HepG2 (cell line): Measurements from ENCODE around the gene FIS1. TPM values are rescaled to one million over a fixed set of nuclear protein-coding genes. Genes with fewer than 3 reads are reported as not detected.
"Not testable (repeated sequence)": the region's sequence is repeated elsewhere in the genome, so short reads cannot be mapped to it uniquely, and the experiment has no call there.

ENCODE experiments used
- ATAC-seq: fragments of 200-7000 bp; cut with Tn5 transposase; 3 replicates; pipeline ENCODE4 v1.9.1; 2020; ENCODE audit warnings: mild to moderate bottlenecking, moderate library complexity
- BruUV-seq: library from RNA; stranded (reverse); fragments of 400-500 nt; replicated peaks from 2 replicates; lab custom pipeline; 2021; lab: Mats Ljungman, UMichigan
- CTCF ChIA-PET: fragments of 300-600 bp; formaldehyde crosslinking; extraction: SDS; loops from one replicate; lab custom pipeline; 2021; ENCODE audit warnings: low total read pairs, inconsistent platforms, low intra/inter-chr PET ratio; lab: Yijun Ruan, JAX
- POLR2A ChIA-PET: fragments of 350-600 bp; sonication (Branson Sonifier 250); formaldehyde crosslinking; loops from one replicate; lab custom pipeline; 2020; ENCODE audit warnings: antibody characterized with exemption, inconsistent platforms; lab: Yijun Ruan, JAX
- DNase-seq: peaks from one replicate; pipeline ENCODE4 v3.0.0-alpha.2; 2015; ENCODE audit warnings: low spot score
- FAIRE-seq: peaks from 3 replicates; lab custom pipeline; 2011; peaks lifted over from hg19 to GRCh38; lab: Jason Lieb, UNC
- H2AFZ ChIP-seq: one replicate; pipeline ENCODE4 v1.6.1; 2011; ENCODE audit warnings: low read length, inconsistent platforms
- H3K27ac ChIP-seq: fragments of 300-600 bp; 3 replicates; pipeline ENCODE4 v1.8.0; 2011; ENCODE audit warnings: mixed run types, mild to moderate bottlenecking, mixed read lengths, low read length, inconsistent platforms; ENCODE audit not compliant: insufficient read depth; ENCODE audit errors: extremely low read length
- H3K27me3 ChIP-seq, 2 experiments: fragments of 200-600 bp in 1 of 2; 2 replicates in 1 of 2; 3 replicates in 1 of 2; pipeline versions ENCODE4 v1.6.0 to v1.8.0; 2011; ENCODE audit warnings: low read length in 2 of 2, mild to moderate bottlenecking in 2 of 2, moderate library complexity in 2 of 2, inconsistent platforms in 1 of 2; ENCODE audit not compliant: insufficient read depth in 2 of 2, control insufficient read depth in 1 of 2
- H3K36me3 ChIP-seq, 2 experiments: fragments of 200-600 bp in 1 of 2; replicated peaks in 1 of 2; 2 replicates in 1 of 2; 3 replicates in 1 of 2; pipeline versions ENCODE4 v1.5.1 to v1.8.0; 2011; ENCODE audit warnings: low read length in 2 of 2, inconsistent platforms in 1 of 2; ENCODE audit not compliant: insufficient read depth in 2 of 2, control insufficient read depth in 1 of 2
- H3K4me1 ChIP-seq: 2 replicates; pipeline ENCODE4 v1.5.1; 2012; ENCODE audit warnings: low read length, inconsistent platforms; ENCODE audit not compliant: insufficient read depth
- H3K4me2 ChIP-seq: 2 replicates; pipeline ENCODE4 v1.6.0; 2011; ENCODE audit warnings: low read depth, low read length, inconsistent platforms
- H3K4me3 ChIP-seq, 3 experiments: fragments of 200-600 bp in 1 of 3; sonication (generic), shearing (Covaris generic) in 1 of 3; replicated peaks in 1 of 3; 2 replicates each; pipeline ENCODE4 v1.5.1; 2011 to 2016; ENCODE audit warnings: low read length in 3 of 3, inconsistent platforms in 2 of 3, low read depth in 2 of 3, mild to moderate bottlenecking in 2 of 3, control low read depth in 1 of 3, mixed read lengths in 1 of 3; ENCODE audit not compliant: insufficient read depth in 1 of 3
- H3K79me2 ChIP-seq: one replicate; pipeline ENCODE4 v1.6.1; 2011; ENCODE audit warnings: low read length, inconsistent platforms; ENCODE audit not compliant: insufficient read depth
- H3K9ac ChIP-seq: 2 replicates; pipeline ENCODE4 v1.6.0; 2011; ENCODE audit warnings: mild to moderate bottlenecking, low read depth, low read length, inconsistent platforms; ENCODE audit not compliant: insufficient read depth
- H3K9me3 ChIP-seq: 2 replicates; pipeline ENCODE4 v1.5.1; 2012; ENCODE audit warnings: mild to moderate bottlenecking, low read length
- H4K20me1 ChIP-seq: 2 replicates; pipeline ENCODE4 v1.6.0; 2011; ENCODE audit warnings: inconsistent platforms, mild to moderate bottlenecking, low read length, moderate library complexity; ENCODE audit not compliant: insufficient read depth
- RBM22 ChIP-seq: fragments of 200-400 bp; formaldehyde crosslinking; optimal IDR thresholded peaks from 2 replicates; pipeline ENCODE3; 2017; ENCODE audit warnings: mild to moderate bottlenecking, low read length, moderate library complexity
- WGBS: methylation state at CpG from one replicate; pipeline ENCODE4 v1.1.6; 2017; ENCODE audit warnings: low lambda C conversion rate; 5-methylcytosine and 5-hydroxymethylcytosine counted together
- in situ Hi-C: cut with HindIII; loops from 2 replicates; pipeline ENCODE4 v1.10.0; 2017; ENCODE audit warnings: low pct_unique_long_range_greater_than_20kb; ENCODE audit not compliant: extremely low pct_ligation_motif_present
- intact Hi-C: fragments of 100-400 bp; cut with micrococcal nuclease; formaldehyde crosslinking; loops from one replicate; pipeline ENCODE4 v1.10.0; 2022; ENCODE audit not compliant: unreplicated experiment
- polyA plus RNA-seq, 8 experiments: library from polyadenylated mRNA; depleted of rRNA in 3 of 8; stranded (reverse) in 7 of 8; unstranded in 1 of 8; fragments of >200 nt; fragmentation: Illumina TruSeq in 4 of 8; extraction: Trizol in 4 of 8; gene quantifications; 2 replicates each; pipeline versions ENCODE4 v1.2.1 to v1.2.3, GENCODE V29; 2011 to 2016; ENCODE audit warnings: low read depth in 4 of 8, missing spikeins in 1 of 8, mixed read lengths in 1 of 8; ENCODE audit not compliant: insufficient read depth in 1 of 8
- total RNA-seq, 5 experiments: library from RNA; depleted of rRNA; stranded (reverse); fragments of >200 nt; fragmentation: Illumina TruSeq; extraction: Trizol; gene quantifications; 2 replicates each; pipeline ENCODE4 v1.2.3, GENCODE V29; 2016; ENCODE audit warnings: low read depth in 1 of 5
- TF ChIP-seq, protein P1 (sequence below): sonication (generic); formaldehyde crosslinking; IDR thresholded peaks from 2 replicates; pipeline ENCODE4 v1.4.0; 2020; ENCODE audit warnings: missing genetic modification reagents
- TF ChIP-seq, protein P2 (sequence below): sonication (generic); formaldehyde crosslinking; IDR thresholded peaks from 2 replicates; pipeline ENCODE4 v1.5.1; 2020; ENCODE audit warnings: mild to moderate bottlenecking, missing genetic modification reagents, moderate library complexity
- TF ChIP-seq, protein P3 (sequence below): sonication (generic); formaldehyde crosslinking; IDR thresholded peaks from 2 replicates; pipeline ENCODE4 v1.5.0; 2020; ENCODE audit warnings: mild to moderate bottlenecking, missing genetic modification reagents
- TF ChIP-seq, protein P4 (sequence below): sonication (generic); formaldehyde crosslinking; IDR thresholded peaks from 2 replicates; pipeline ENCODE4 v1.5.0; 2020; ENCODE audit warnings: missing genetic modification reagents

The FIS1 gene
- total and polyA plus RNA-seq, 2 of the 13 experiments (the other 11 are each of a cell fraction or from before 2014, with no cell fraction given), result 97.5 to 101 TPM

DNA sequence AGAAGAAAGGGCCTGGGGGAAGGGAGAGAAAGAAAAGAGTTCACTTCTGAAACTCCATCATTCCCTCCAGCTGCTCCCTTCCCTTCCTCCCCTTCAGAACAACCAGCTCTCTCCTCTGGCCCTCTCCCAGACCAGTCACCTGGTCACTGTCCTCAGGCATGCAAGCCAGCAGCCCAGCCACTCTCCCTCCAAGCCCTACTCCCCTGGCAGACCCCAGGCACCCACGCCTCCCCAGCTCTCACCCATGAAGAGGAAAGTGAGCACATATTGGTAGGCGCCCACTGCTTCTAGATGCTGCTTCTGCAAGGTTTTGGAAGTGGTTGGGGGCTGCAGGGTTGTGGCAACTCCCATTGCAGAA, 44.4 kb downstream of the FIS1 start (continued):
- TF ChIP-seq, protein P1, sequence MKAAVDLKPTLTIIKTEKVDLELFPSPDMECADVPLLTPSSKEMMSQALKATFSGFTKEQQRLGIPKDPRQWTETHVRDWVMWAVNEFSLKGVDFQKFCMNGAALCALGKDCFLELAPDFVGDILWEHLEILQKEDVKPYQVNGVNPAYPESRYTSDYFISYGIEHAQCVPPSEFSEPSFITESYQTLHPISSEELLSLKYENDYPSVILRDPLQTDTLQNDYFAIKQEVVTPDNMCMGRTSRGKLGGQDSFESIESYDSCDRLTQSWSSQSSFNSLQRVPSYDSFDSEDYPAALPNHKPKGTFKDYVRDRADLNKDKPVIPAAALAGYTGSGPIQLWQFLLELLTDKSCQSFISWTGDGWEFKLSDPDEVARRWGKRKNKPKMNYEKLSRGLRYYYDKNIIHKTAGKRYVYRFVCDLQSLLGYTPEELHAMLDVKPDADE (CRISPR knock-in tag), result 0 out of 2 replicates have a peak, but pooled peaks have one; percentile 5
- TF ChIP-seq, protein P2, sequence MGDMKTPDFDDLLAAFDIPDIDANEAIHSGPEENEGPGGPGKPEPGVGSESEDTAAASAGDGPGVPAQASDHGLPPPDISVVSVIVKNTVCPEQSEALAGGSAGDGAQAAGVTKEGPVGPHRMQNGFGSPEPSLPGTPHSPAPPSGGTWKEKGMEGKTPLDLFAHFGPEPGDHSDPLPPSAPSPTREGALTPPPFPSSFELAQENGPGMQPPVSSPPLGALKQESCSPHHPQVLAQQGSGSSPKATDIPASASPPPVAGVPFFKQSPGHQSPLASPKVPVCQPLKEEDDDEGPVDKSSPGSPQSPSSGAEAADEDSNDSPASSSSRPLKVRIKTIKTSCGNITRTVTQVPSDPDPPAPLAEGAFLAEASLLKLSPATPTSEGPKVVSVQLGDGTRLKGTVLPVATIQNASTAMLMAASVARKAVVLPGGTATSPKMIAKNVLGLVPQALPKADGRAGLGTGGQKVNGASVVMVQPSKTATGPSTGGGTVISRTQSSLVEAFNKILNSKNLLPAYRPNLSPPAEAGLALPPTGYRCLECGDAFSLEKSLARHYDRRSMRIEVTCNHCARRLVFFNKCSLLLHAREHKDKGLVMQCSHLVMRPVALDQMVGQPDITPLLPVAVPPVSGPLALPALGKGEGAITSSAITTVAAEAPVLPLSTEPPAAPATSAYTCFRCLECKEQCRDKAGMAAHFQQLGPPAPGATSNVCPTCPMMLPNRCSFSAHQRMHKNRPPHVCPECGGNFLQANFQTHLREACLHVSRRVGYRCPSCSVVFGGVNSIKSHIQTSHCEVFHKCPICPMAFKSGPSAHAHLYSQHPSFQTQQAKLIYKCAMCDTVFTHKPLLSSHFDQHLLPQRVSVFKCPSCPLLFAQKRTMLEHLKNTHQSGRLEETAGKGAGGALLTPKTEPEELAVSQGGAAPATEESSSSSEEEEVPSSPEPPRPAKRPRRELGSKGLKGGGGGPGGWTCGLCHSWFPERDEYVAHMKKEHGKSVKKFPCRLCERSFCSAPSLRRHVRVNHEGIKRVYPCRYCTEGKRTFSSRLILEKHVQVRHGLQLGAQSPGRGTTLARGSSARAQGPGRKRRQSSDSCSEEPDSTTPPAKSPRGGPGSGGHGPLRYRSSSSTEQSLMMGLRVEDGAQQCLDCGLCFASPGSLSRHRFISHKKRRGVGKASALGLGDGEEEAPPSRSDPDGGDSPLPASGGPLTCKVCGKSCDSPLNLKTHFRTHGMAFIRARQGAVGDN (CRISPR knock-in tag), result peak; percentile 41
- peak; percentile 44 for TF ChIP-seq RBM22

DNA sequence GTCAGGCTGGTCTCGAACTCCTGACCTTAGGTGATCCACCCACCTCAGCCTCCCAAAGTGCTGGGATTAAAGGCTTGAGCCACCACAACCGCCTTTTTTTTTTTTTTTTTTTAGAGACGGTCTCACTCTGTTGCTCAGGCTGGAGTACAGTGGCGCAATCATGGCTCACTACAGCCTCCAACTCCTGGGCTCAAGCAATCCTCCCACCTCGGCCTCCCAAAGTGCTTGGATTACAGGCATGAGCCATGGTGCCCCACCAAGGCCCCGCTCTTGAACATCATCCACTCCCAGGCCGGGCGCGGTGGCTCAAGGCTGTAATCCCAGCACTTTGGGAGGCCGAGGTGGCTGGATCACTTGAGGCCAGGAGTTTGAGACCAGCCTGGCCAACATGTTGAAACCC, 45.4 kb downstream of the FIS1 start:
- POLR2A ChIA-PET, result interaction anchor here (0.7 to 11.6 kb wide), 9 partner anchors 8 to 83 kb away, joined by 4 to 202 read pairs (median 15); partner anchors contain the start of genes CLDN15, FIS1, PLOD3 and ZNHIT1
- DNase-seq, H3K27ac ChIP-seq, in situ Hi-C loops, H3K27me3 ChIP-seq, H2AFZ ChIP-seq, H3K36me3 ChIP-seq, intact Hi-C loops, H3K9ac ChIP-seq, FAIRE-seq, CTCF ChIA-PET, H4K20me1 ChIP-seq, BruUV-seq, H3K9me3 ChIP-seq, ATAC-seq: not testable (repeated sequence)
- TF ChIP-seq, protein P3, sequence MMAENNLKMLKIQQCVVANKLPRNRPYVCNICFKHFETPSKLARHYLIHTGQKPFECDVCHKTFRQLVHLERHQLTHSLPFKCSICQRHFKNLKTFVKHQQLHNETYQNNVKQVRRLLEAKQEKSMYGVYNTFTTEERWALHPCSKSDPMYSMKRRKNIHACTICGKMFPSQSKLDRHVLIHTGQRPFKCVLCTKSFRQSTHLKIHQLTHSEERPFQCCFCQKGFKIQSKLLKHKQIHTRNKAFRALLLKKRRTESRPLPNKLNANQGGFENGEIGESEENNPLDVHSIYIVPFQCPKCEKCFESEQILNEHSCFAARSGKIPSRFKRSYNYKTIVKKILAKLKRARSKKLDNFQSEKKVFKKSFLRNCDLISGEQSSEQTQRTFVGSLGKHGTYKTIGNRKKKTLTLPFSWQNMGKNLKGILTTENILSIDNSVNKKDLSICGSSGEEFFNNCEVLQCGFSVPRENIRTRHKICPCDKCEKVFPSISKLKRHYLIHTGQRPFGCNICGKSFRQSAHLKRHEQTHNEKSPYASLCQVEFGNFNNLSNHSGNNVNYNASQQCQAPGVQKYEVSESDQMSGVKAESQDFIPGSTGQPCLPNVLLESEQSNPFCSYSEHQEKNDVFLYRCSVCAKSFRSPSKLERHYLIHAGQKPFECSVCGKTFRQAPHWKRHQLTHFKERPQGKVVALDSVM (CRISPR knock-in tag), result peak; percentile 93
- TF ChIP-seq, protein P4, sequence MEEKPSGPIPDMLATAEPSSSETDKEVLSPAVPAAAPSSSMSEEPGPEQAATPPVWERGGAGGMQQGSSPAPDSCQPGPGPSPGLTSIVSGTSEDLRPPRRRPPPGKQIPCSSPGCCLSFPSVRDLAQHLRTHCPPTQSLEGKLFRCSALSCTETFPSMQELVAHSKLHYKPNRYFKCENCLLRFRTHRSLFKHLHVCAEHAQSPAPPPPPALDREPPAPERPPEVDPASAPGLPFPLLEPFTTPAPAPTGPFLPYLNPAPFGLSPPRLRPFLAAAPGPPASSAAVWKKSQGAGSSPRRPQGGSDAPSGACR (CRISPR knock-in tag), result 0 out of 2 replicates have a peak, but pooled peaks have one; percentile 33
- Histone ChIP-seq H3K4me1 (peaks cover 62% of the 10 kb centered on the region), H3K4me2 (peak overlapping the region; percentile 91), H3K79me2 (peaks cover 12% of the 10 kb centered on the region), H3K4me3 (peak overlapping the region; percentile 74 to 87 (median 84); a peak in 4 of 6 replicates)
- 89% methylated on average over 5 of the region's 10 CpGs for WGBS
